IMR-90 (cell line): ENCODE data around the gene PAX9. TPM values are rescaled to one million over a fixed set of nuclear protein-coding genes. Genes with fewer than 3 reads are reported as not detected.

Experiments used
- ATAC-seq: fragments of 200-7000 bp; cut with Tn5 transposase; 2 replicates; pipeline ENCODE4 v1.9.1; 2020; ENCODE audit warnings: low read depth, mild to moderate bottlenecking, moderate library complexity
- BruUV-seq: library from RNA; stranded (reverse); fragments of 400-500 nt; replicated peaks from 2 replicates; lab custom pipeline; 2021; lab: Mats Ljungman, UMichigan
- CTCF ChIA-PET: fragments of 300-600 bp; formaldehyde crosslinking; extraction: SDS; loops from one replicate; lab custom pipeline; 2021; ENCODE audit warnings: antibody characterized with exemption; lab: Yijun Ruan, JAX
- POLR2A ChIA-PET: fragments of 300-600 bp; sonication (Branson Sonifier 250); formaldehyde crosslinking; loops from one replicate; lab custom pipeline; 2022; ENCODE audit warnings: antibody characterized with exemption; ENCODE audit not compliant: unreplicated experiment; lab: Charles Lee
- DNase-seq: peaks from one replicate; pipeline ENCODE4 v3.0.0; 2013
- H2AFZ ChIP-seq: replicated peaks from 2 replicates; pipeline ENCODE3; 2013; ENCODE audit warnings: low read length, mild to moderate bottlenecking; ENCODE audit not compliant: poor library complexity
- H2AK5ac ChIP-seq: 2 replicates; pipeline ENCODE4 v1.6.1; 2013; ENCODE audit warnings: low read depth, low read length, inconsistent platforms
- H2AK9ac ChIP-seq: replicated peaks from 2 replicates; pipeline ENCODE3; 2013; ENCODE audit warnings: mild to moderate bottlenecking, low read depth, low read length, moderate library complexity; ENCODE audit not compliant: poor library complexity
- H2BK120ac ChIP-seq: 2 replicates; pipeline ENCODE4 v1.6.1; 2013; ENCODE audit warnings: low read depth, low read length, inconsistent platforms
- H2BK15ac ChIP-seq: 3 replicates; pipeline ENCODE4 v1.6.1; 2013; ENCODE audit warnings: low read depth, low read length, inconsistent platforms
- H2BK20ac ChIP-seq: 2 replicates; pipeline ENCODE4 v1.6.1; 2013; ENCODE audit warnings: low read depth, mild to moderate bottlenecking, inconsistent platforms, low read length, moderate library complexity
- H2BK5ac ChIP-seq: 2 replicates; pipeline ENCODE4 v1.6.1; 2013; ENCODE audit warnings: mild to moderate bottlenecking, low read depth, low read length, inconsistent platforms; ENCODE audit not compliant: poor library complexity, severe bottlenecking
- H3K14ac ChIP-seq: replicated peaks from 2 replicates; pipeline ENCODE4 v1.6.1; 2013; ENCODE audit warnings: low read depth, low read length, inconsistent platforms
- H3K18ac ChIP-seq: 2 replicates; pipeline ENCODE4 v1.6.1; 2013; ENCODE audit warnings: low read depth, low read length, control low read depth
- H3K23ac ChIP-seq: 2 replicates; pipeline ENCODE4 v1.6.1; 2013; ENCODE audit warnings: low read depth, low read length, inconsistent platforms
- H3K27ac ChIP-seq: 2 replicates; pipeline ENCODE4 v1.5.1; 2013; ENCODE audit warnings: mild to moderate bottlenecking, control low read depth, low read length; ENCODE audit not compliant: insufficient read depth
- H3K27me3 ChIP-seq: 2 replicates; pipeline ENCODE4 v1.6.1; 2013; ENCODE audit warnings: low read length; ENCODE audit not compliant: control insufficient read depth, insufficient read depth
- H3K36me3 ChIP-seq: 2 replicates; pipeline ENCODE4 v1.6.1; 2013; ENCODE audit warnings: low read length, mixed read lengths; ENCODE audit not compliant: control insufficient read depth, insufficient read depth
- H3K4ac ChIP-seq: 2 replicates; pipeline ENCODE4 v1.6.1; 2013; ENCODE audit warnings: low read depth, low read length, inconsistent platforms
- H3K4me1 ChIP-seq: 2 replicates; pipeline ENCODE4 v1.6.1; 2013; ENCODE audit warnings: low read length, mixed read lengths; ENCODE audit not compliant: control insufficient read depth, insufficient read depth
- H3K4me2 ChIP-seq: 2 replicates; pipeline ENCODE4 v1.6.1; 2013; ENCODE audit warnings: low read depth, mild to moderate bottlenecking, control low read depth, low read length, moderate library complexity
- H3K4me3 ChIP-seq: 2 replicates; pipeline ENCODE4 v1.5.1; 2013; ENCODE audit warnings: low read depth, mild to moderate bottlenecking, control low read depth, low read length, moderate library complexity; ENCODE audit not compliant: insufficient read depth
- H3K56ac ChIP-seq: 2 replicates; pipeline ENCODE4 v1.6.1; 2013; ENCODE audit warnings: low read length, inconsistent platforms; ENCODE audit not compliant: insufficient read depth; ENCODE audit errors: extremely low read depth
- H3K79me1 ChIP-seq, 2 experiments: 2 replicates each; pipeline ENCODE4 v1.6.1; 2013; ENCODE audit warnings: low read length in 2 of 2, inconsistent platforms in 1 of 2, low read depth in 1 of 2
- H3K9ac ChIP-seq: 2 replicates; pipeline ENCODE4 v1.6.1; 2013; ENCODE audit warnings: low read depth, low read length, control low read depth
- H3K9me1 ChIP-seq: 2 replicates; pipeline ENCODE4 v1.6.1; 2013; ENCODE audit warnings: low read length, inconsistent platforms; ENCODE audit not compliant: insufficient read depth
- H3K9me3 ChIP-seq: 2 replicates; pipeline ENCODE4 v1.6.1; 2013; ENCODE audit warnings: low read length; ENCODE audit not compliant: control insufficient read depth, insufficient read depth
- H4K20me1 ChIP-seq: 2 replicates; pipeline ENCODE4 v1.6.1; 2013; ENCODE audit warnings: low read length, inconsistent platforms; ENCODE audit not compliant: insufficient read depth
- H4K5ac ChIP-seq: 2 replicates; pipeline ENCODE4 v1.6.1; 2013; ENCODE audit warnings: mild to moderate bottlenecking, low read depth, low read length, control low read depth
- H4K8ac ChIP-seq, 2 experiments: 2 replicates each; pipeline ENCODE4 v1.6.1; 2013; ENCODE audit warnings: low read depth in 2 of 2, low read length in 2 of 2, control low read depth in 1 of 2, inconsistent platforms in 1 of 2
- H4K91ac ChIP-seq: 2 replicates; pipeline ENCODE4 v1.6.1; 2013; ENCODE audit warnings: low read depth, low read length, inconsistent platforms; ENCODE audit not compliant: insufficient read depth
- CEBPB ChIP-seq: IDR thresholded peaks from 2 replicates; pipeline ENCODE4 v1.6.1; 2012; ENCODE audit warnings: low read depth, low read length, improper control_type of control experiment
- MAFK ChIP-seq: IDR thresholded peaks from 2 replicates; pipeline ENCODE4 v1.6.1; 2012; ENCODE audit warnings: low read depth, low read length, improper control_type of control experiment
- MAZ ChIP-seq: IDR thresholded peaks from 2 replicates; pipeline ENCODE4 v1.6.1; 2012; ENCODE audit warnings: low read depth, mild to moderate bottlenecking, low read length, improper control_type of control experiment, moderate library complexity, borderline replicate concordance
- MXI1 ChIP-seq: IDR thresholded peaks from 2 replicates; pipeline ENCODE4 v1.6.1; 2012; ENCODE audit warnings: low read depth, mild to moderate bottlenecking, low read length, moderate library complexity, borderline replicate concordance
- POLR2A ChIP-seq: IDR thresholded peaks from 2 replicates; pipeline ENCODE4 v1.6.1; 2012; ENCODE audit warnings: mild to moderate bottlenecking, low read depth, low read length
- RCOR1 ChIP-seq: IDR thresholded peaks from 2 replicates; pipeline ENCODE4 v1.6.1; 2012; ENCODE audit warnings: mild to moderate bottlenecking, low read length, improper control_type of control experiment; ENCODE audit not compliant: insufficient replicate concordance
- SMC3 ChIP-seq: fragments of 150-350 bp; IDR thresholded peaks from 2 replicates; pipeline ENCODE4 v1.6.1; 2016; ENCODE audit warnings: low read depth, mild to moderate bottlenecking, antibody characterized with exemption, low read length, moderate library complexity
- WGBS, 2 experiments: methylation state at CpG; one replicate each; pipeline versions ENCODE4 v1.1.5 to v1.1.7; 2013; ENCODE audit warnings: missing lambda C conversion rate in 2 of 2; ENCODE audit not compliant: insufficient read length in 1 of 2; ENCODE audit errors: extremely low coverage in 2 of 2; 5-methylcytosine and 5-hydroxymethylcytosine counted together
- dilution Hi-C: fragments of 300-500 bp; cut with HindIII; formaldehyde crosslinking; loops from one replicate; pipeline ENCODE4 v1.14.3; 2018; ENCODE audit warnings: low sequenced_read_pairs; ENCODE audit not compliant: unreplicated experiment
- in situ Hi-C: fragments of 300-500 bp; cut with MboI; formaldehyde crosslinking; loops from 3 replicates; pipeline ENCODE4 v1.14.3; 2019; ENCODE audit warnings: low sequenced_read_pairs, inconsistent platforms, mixed read lengths
- intact Hi-C: fragments of 100-400 bp; cut with micrococcal nuclease; formaldehyde crosslinking; loops from 2 replicates; pipeline ENCODE4 v1.10.0; 2022
- polyA plus RNA-seq, 3 experiments: library from polyadenylated mRNA; depleted of rRNA; stranded (reverse); fragments of >200 nt; gene quantifications; 2 replicates each; pipeline ENCODE4 v1.2.3, GENCODE V29; 2012; ENCODE audit warnings: low replicate concordance in 1 of 3
- total RNA-seq: library from RNA; depleted of rRNA; stranded (reverse); fragments of >200 nt; gene quantifications from 2 replicates; pipeline ENCODE4 v1.2.3, GENCODE V29; 2012

The PAX9 gene
- total and polyA plus RNA-seq, 2 of the 4 experiments (the other 2 are of a cell fraction): not detected

DNA sequence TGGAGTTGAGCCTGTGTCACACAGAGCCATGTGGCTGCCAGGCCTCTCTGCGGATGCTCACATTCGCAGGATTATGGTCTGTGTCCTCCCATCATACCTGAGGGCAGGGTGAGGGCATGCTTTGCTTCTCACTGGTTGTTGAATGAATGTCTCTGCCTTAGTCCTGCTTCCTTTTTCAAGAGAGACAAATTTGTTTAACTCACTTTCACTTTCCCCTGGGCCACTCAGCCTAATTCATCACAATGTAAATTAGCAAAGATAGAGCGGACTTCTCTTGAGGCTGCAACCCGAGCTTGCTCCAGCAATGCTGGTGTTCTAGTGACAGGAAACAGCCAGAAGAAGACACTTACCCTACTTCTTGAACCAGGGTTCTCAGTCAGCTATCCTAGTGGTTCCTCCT, 35.5 kb upstream of the PAX9 start:
- H3K18ac ChIP-seq: no peak overlapping the region
- no peak overlapping the region for H2BK20ac ChIP-seq
- no peak overlapping the region for H2BK120ac ChIP-seq
- H4K91ac ChIP-seq: no peak overlapping the region
- dilution Hi-C loops: no loop called here
- ChIA-PET POLR2A (no interaction called here), CTCF (interaction anchor here (0.6 kb wide), 1 partner anchor 492 kb away, joined by 3 read pairs; no protein-coding TSS in a partner anchor)
- DNase-seq: no peak
- in situ Hi-C loops: no loop called here
- H2AK5ac ChIP-seq: no peak overlapping the region
- no peaks in the 10 kb centered on the region for H3K36me3 ChIP-seq
- no peaks in the 10 kb centered on the region for H3K4me1 ChIP-seq
- H3K27me3 ChIP-seq: no peaks in the 10 kb centered on the region
- no peak for TF ChIP-seq CEBPB
- no peak for TF ChIP-seq POLR2A
- TF ChIP-seq MXI1: no peak
- no peak for TF ChIP-seq RCOR1
- TF ChIP-seq MAZ: no peak
- no peak for TF ChIP-seq SMC3
- TF ChIP-seq MAFK: no peak
- ATAC-seq: no peak
- no peak overlapping the region for H3K4me2 ChIP-seq
- H4K8ac ChIP-seq: no peak overlapping the region
- no peak overlapping the region for H2BK15ac ChIP-seq
- intact Hi-C loops: no loop called here
- H2AK9ac ChIP-seq: no peak overlapping the region
- H3K79me1 ChIP-seq: no peaks in the 10 kb centered on the region
- H3K14ac ChIP-seq: no peak overlapping the region
- no peaks in the 10 kb centered on the region for H3K9me1 ChIP-seq
- no peak overlapping the region for H3K9ac ChIP-seq
- no TSS peak for BruUV-seq
- no peak overlapping the region for H3K4me3 ChIP-seq
- no peak overlapping the region for H3K27ac ChIP-seq
- no peak overlapping the region for H3K56ac ChIP-seq
- no peak overlapping the region for H4K5ac ChIP-seq
- no peak overlapping the region for H3K4ac ChIP-seq
- no peak overlapping the region for H2AFZ ChIP-seq
- WGBS, 2 experiments: no CpG with 5 or more reads among the region's 4 CpGs
- H3K23ac ChIP-seq: no peak overlapping the region
- H4K20me1 ChIP-seq: no peaks in the 10 kb centered on the region
- H2BK5ac ChIP-seq: no peak overlapping the region
- no peaks in the 10 kb centered on the region for H3K9me3 ChIP-seq
